Activated naive CD4-positive, alpha-beta T cell treated with anti-CD3 and anti-CD28 coated beads, Interleukin-2, amount 50 U/mL, for 72 hours (primary cell): Measurements from ENCODE around the gene TOGARAM2. TPM values are rescaled to one million over a fixed set of nuclear protein-coding genes. Genes with fewer than 3 reads are reported as not detected.
"Not testable (repeated sequence)": the region's sequence is repeated elsewhere in the genome, so short reads cannot be mapped to it uniquely, and the experiment has no call there.

Experiments used
- ATAC-seq, 2 donors: fragments of 150-1000 bp; cut with Tn5 transposase; 2 replicates each; pipeline ENCODE4 v1.10.0; 2021; ENCODE audit warnings: mild to moderate bottlenecking in 2 of 2, moderate library complexity in 2 of 2
- DNase-seq, 2 donors: peaks; one replicate each; pipeline ENCODE4 v3.0.0; 2021 to 2022; ENCODE audit warnings: low spot score in 2 of 2
- H3K27ac Mint-ChIP-seq, 2 donors: one replicate each; pipeline ENCODE4 v1.8.0; 2022; ENCODE audit warnings: mild to moderate bottlenecking in 2 of 2, mixed read lengths in 2 of 2
- H3K36me3 Mint-ChIP-seq, 2 donors: one replicate each; pipeline ENCODE4 v1.8.0; 2022; ENCODE audit warnings: mixed read lengths in 2 of 2
- H3K9me3 Mint-ChIP-seq, 2 donors: one replicate each; pipeline ENCODE4 v1.8.0; 2022; ENCODE audit warnings: mixed read lengths in 2 of 2
- total RNA-seq, 2 donors: library from RNA; stranded (reverse); gene quantifications; one replicate each; pipeline ENCODE4 v1.2.3, GENCODE V29; 2022

The TOGARAM2 gene
- total RNA-seq, 2 donors from 2014 or later, result 0.36 to 4.3 TPM

DNA sequence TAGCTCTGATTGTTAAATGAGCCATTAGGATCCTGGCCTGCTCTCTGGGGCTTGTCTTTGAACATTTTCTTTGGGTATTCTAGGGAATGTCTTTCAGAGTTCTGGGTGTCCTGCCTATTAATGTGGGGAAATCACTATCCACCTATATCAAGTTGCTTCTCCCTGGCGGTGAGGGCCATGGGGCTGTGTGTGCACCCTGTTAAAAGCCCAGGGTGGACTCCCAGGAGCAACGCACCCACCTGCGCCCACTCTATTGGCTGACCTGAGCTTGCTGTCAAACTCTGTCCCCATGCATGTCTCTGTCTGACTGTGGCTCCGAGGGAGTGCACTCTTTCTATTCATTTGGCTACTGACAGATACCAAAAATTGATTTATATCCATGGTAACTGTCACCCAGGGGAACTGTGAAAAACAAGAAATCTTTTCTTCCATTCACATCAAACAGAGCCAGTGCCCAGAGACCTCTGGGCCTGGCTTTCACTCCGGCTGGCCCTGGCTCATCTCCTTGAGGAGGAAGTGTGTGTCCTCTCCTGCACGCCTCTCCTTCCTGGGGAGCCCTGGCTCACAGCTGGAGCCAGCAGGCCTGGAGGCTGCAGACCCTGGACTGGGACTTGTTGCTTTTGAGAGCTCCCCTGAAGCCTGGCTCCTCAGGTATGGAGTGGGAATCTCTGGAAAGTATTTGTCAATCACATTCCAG, 10.5 kb upstream of the TOGARAM2 start:
- no peak for DNase-seq
- ATAC-seq, result no peak
- no peaks in the 10 kb centered on the region for H3K36me3 Mint-ChIP-seq
- no peak overlapping the region for H3K27ac Mint-ChIP-seq
- H3K9me3 Mint-ChIP-seq, result no peaks in the 10 kb centered on the region

DNA sequence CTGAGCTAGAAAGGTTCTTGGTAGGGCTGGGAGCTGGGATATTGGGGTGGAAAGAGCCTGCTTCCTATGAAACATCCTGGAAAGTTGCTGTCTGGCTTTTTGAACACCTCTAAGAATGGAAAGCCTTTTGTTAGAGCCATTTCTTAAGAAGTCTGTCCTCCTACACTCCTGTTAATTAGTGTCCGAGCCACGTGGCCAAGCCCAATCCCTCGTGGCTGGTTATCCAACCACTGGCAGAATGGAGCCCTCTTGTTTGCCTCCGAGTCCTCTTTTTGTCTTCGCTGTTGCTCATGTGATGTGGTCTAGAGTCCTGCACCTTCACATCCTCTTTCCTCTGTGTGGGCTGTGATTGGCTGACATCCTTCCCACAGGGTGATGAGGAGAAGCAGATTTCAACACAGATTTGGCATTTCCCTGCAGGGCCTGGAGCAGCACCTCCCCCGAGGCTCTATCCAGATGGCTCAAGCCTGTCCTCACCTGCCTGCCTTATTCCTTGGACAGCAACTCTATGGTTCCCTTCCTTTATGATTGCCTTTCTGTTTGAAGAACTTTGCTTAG, 8.2 kb upstream of the TOGARAM2 start:
- Mint-ChIP-seq H3K9me3 (no peaks in the 10 kb centered on the region), H3K36me3 (no peaks in the 10 kb centered on the region), H3K27ac (no peak overlapping the region)
- DNase-seq (no peak), ATAC-seq (peak in 1 of 2 donors; percentile 57)

DNA sequence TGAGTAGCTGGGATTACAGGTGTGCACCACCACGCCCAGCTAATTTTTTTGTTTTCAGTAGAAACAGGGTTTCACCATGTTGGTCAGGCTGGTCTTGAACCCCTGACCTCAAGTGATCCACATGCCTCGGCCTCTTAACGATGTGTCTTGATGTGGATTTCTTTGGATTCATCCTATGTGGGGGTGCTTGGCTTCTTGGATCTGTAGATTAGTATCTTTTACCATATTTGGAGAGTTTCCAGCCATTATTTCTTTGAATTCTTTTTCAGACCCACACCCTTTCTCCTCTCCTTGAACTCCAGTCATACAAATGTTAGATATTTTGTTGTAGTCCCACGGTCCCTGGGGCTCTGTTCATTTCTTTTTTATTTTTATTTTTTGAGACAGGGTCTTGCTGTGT, 6.8 kb upstream of the TOGARAM2 start:
- ATAC-seq, result no peak
- Mint-ChIP-seq H3K27ac (no peak overlapping the region), H3K36me3 (no peaks in the 10 kb centered on the region), H3K9me3 (no peaks in the 10 kb centered on the region)
- no peak for DNase-seq

DNA sequence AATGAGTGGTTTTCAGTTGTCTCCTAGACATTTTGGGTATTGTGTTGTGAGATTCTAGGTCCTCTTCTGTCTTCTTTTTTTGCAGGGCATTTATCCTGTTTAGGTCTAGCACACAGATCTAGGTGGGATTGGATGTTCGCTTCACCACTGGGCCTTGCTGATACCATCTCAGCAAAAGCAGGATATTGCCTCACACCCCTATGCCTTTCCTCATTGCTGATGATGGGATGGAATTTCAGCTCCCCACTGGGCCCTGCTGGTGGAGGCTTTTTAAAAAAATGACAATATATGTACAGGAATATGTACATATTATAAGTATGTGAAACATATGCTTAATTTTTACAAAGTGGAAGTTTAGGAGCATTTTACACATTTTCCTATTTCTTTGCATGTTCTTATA, 5.4 kb upstream of the TOGARAM2 start:
- ATAC-seq (no peak), DNase-seq (no peak)
- no peaks in the 10 kb centered on the region for H3K36me3 Mint-ChIP-seq
- H3K9me3 Mint-ChIP-seq, result no peaks in the 10 kb centered on the region
- no peak overlapping the region for H3K27ac Mint-ChIP-seq

DNA sequence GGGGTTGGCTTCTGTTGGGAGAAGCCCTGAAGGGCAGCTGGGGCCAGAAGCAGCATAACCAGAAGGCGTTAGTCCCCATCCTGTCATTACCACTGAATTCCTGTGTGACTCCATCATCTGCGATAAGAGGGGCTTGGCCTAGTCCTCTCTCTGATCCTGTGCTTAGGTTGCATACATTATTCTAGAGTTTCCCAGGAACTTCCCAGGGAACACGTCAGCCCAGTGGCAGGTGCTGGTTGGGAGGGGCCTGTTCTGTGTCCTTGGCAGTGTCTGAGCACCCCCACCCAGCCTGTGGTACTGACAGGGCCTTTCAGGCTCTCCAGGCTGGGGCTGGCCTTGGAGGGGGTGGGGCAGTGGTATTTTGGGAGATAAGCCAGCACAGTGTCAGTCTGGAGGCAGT, 4.5 kb upstream of the TOGARAM2 start:
- DNase-seq, result no peak
- no peaks in the 10 kb centered on the region for H3K36me3 Mint-ChIP-seq
- no peak overlapping the region for H3K27ac Mint-ChIP-seq
- no peak for ATAC-seq
- no peaks in the 10 kb centered on the region for H3K9me3 Mint-ChIP-seq

DNA sequence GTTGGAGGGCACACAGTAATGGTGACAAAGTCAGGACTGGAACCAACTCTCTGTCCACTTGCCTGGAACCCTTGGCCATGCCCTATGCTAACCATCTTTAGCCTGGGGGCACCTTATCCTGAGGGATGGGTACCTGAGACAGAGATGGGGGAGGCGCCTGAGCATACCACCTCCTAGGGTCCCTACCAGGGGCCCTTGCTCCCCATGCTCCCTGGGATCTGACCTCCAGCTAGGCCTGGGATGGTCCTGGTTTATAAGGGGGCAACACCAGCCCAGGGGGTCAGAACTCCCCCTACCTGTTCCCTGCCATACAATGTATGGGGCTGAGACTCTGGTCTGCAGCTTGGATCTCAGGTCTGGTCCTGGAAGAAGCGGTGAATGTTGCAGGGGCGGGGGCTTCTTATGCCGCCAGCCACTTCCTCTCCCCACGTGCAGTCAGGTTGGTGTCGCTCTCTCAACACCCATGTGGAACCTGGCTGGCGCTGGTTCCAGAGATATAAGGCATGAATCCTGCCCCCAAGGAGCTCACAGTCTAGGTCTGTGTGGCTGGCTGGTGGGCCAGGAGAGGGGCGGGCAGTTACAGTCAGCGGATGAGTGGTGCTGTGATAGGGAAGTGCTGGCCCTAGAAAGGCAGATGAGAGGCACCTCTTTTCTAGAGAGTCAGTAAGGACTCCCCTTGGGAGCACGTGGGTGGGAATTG, 3.8 kb upstream of the TOGARAM2 start:
- H3K9me3 Mint-ChIP-seq, result no peaks in the 10 kb centered on the region
- DNase-seq (no peak), ATAC-seq (no peak)
- H3K27ac Mint-ChIP-seq, result peak overlapping the region in 1 of 2 donors; percentile 47
- H3K36me3 Mint-ChIP-seq, result no peaks in the 10 kb centered on the region

DNA sequence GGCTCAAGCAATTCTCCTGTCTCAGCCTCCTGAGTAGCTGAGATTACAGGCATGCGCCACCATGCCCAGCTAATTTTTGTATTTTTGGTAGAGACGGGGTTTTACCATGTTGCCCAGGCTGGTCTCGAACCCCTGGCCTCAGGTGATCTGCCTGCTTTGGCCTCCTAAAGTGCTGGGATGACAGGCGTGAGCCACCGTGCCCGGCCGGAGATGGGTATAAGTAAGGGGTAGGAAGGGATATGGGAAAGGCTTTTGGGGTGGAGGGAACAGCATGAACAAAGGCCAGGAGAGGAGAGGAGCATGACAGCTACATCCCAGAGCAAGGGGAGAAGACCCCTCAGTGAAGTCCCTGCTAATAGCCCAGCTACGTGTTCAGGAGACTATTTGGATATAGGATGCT, 3.1 kb upstream of the TOGARAM2 start:
- peak overlapping the region; percentile 47 to 78 for H3K27ac Mint-ChIP-seq
- not testable (repeated sequence) for H3K36me3 Mint-ChIP-seq, ATAC-seq, DNase-seq, H3K9me3 Mint-ChIP-seq

DNA sequence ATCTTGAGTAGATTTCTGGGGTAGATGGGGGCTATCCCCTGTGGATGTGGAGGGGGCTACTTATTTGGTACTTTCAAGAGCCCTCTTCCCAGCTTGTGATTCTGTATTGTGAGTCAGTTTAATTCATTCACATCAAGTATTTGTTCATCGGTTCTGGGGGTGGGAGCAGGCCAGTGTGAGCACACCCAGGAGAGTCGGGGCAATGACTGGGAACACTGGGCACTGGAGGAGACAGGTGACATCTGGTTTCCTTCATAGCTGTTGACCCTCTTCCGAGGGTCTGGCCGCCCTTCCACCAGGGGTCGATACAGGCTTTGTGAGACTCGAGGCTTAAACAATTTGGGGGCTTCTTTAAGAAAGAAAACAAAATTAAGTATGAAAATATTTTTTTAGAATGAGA, 2.5 kb upstream of the TOGARAM2 start:
- H3K36me3 Mint-ChIP-seq, result no peaks in the 10 kb centered on the region
- H3K27ac Mint-ChIP-seq, result peak overlapping the region in 1 of 2 donors; percentile 47
- H3K9me3 Mint-ChIP-seq, result no peaks in the 10 kb centered on the region
- ATAC-seq (no peak), DNase-seq (no peak)

DNA sequence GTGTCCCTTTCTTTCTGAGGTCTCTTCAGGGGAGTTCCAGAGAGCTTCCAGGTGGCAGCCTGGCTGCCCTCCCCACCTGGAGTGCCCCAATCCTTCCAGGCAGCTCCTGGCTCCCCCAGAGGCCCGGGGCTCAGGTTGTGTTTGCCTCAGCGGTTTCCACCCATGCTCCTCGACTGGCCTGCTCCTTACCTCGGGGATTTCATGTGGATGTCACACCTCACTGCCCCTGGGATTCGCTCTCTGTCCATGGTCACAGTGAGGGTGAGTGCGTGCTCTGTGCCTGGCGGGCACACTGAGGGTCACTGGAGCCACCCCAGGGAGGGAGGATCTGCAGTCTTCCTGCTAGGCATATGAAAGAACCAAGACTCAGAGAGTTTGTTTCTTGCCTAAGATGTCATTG, 2.1 kb upstream of the TOGARAM2 start:
- Mint-ChIP-seq H3K9me3 (no peaks in the 10 kb centered on the region), H3K36me3 (no peaks in the 10 kb centered on the region), H3K27ac (no peak overlapping the region)
- no peak for ATAC-seq
- no peak for DNase-seq

DNA sequence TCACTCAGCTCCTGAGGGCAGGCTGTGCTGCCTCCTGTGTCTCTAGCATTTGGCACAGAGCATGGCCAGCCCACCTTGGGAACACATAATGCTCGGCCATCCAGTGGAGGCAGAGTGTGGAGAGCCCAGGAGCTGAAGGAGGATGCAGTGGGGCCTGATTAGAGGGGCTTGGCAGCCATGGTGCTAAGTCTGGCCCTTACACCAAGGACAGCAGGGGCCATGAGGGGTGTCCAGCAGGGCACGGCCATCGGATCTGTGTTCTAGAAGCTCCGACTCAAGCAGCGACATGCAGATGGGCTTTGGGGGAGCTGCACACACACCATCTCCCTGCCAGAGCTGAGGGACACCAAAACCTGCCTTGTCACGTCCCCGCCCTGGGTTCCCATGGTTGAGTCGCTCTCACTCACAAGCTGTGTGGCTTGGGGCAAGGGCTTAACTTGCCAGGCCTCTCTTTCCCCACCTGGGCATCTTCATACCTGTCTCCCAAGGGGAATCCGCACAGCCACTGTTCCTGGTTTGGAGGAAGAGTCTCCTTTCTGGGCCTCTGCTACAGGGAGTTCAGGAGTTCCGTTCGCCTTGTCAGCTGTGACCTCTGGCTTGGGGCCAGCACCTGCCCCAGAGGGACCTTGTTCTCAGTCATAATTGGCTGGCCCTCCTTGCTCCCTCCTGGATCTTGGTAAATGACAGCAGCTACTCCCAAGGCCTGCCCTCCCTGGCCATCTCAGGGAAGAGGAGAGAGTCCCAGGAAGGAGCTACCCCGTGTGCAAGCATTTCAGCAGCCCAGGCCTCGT, 1.3 kb upstream of the TOGARAM2 start:
- ATAC-seq, result no peak
- H3K27ac Mint-ChIP-seq, result no peak overlapping the region
- no peaks in the 10 kb centered on the region for H3K36me3 Mint-ChIP-seq
- DNase-seq, result no peak
- H3K9me3 Mint-ChIP-seq, result no peaks in the 10 kb centered on the region

DNA sequence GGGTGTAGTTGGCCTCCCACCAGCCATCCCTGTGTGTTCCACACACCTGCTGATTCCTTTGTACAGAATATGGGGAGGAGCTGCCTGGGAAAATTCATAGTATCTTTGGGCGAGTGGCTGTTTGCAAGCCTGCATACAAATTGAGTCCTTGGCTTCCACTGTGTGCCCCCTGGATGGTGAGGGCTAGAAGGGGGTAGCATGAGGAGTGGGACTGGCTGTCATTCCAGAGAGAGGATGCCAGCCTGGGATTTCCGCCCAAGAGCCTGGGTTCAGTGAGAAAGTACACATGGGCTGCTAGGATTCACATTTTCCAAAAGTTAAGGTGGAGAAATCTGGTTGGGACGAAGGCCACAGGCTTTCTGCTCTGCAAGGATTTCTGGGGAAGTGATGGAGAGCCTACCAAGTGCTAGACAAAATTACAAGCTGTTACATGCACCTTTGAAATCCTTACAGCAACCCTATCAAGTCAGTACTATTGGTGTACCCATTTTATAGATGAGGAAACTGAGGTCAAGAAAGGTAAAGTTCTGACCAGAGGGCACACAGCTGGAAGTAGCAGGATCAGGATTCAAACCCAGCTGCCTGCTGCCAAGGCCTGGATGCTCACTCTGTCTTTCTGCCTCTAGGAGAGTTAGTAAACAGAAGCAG, 606 bp upstream of the TOGARAM2 start:
- Mint-ChIP-seq H3K27ac (no peak overlapping the region), H3K36me3 (no peaks in the 10 kb centered on the region), H3K9me3 (no peaks in the 10 kb centered on the region)
- ATAC-seq (no peak), DNase-seq (no peak)

DNA sequence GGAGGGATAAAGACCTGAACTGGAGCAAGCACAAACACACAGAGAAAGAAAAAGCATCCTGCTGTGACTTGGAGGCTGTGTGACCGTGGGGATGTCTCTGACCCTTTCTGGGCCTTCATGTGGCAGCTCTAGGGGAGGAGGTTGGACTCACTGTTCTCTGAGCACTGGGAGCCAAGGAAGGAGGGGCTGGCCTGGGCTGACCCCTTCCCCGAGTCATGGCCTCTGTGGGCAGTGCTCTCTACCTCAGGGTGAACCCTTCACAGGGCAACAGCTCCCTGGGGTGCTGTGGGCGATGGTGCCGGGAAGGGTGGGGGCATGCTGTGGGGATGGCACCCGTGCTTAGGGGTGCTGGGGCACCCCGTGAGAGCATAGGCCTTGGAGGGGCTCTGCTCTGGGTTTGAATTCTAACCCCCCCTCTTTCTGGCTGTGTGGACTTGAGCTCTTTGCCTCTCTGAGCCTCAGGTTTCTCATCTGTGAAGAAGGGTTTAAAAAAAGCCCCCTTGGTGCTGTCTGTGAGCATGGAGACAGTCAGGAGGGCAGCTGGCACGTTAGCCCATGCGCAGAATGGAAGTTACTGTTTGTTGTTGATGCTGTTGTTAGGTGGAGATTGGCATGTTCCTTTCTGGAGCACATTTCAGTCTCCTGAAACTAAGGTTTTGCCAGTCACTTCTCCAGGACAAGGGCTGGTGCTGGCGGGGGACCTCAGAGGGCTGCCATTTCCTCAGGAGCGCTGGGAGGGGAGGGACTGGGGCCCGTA, 700 bp downstream of the TOGARAM2 start:
- Mint-ChIP-seq H3K36me3 (no peaks in the 10 kb centered on the region), H3K9me3 (no peaks in the 10 kb centered on the region), H3K27ac (no peak overlapping the region)
- ATAC-seq (no peak), DNase-seq (no peak)

DNA sequence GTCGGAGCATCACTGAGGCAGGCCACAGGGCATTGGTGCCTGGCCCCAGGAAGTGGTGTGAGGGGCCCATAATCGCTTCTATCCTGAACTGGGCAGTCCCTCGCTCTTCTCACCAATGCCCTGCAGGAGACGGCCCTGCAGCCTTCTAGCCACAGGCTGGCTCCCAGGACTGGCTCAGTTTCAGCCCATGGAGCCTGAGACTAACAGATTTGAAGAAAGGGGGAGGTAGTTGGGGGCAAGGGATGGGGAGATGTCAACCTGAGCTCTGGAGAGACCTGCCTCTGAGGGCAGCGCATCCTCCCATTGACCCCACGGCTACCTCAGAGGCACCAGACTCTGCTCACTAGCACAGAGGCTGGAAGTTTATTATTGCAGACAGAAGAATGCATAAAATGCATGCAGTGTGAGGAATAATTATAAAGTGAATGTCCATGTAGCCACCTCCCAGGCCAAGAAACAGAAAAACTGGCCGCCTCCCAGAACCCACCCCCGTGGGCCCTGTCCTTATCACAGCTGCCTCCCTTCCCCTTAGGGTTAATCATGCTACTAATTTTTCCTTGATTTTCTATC, 1.4 kb downstream of the TOGARAM2 start:
- H3K9me3 Mint-ChIP-seq, result no peaks in the 10 kb centered on the region
- ATAC-seq (no peak), DNase-seq (no peak)
- no peaks in the 10 kb centered on the region for H3K36me3 Mint-ChIP-seq
- H3K27ac Mint-ChIP-seq, result no peak overlapping the region

DNA sequence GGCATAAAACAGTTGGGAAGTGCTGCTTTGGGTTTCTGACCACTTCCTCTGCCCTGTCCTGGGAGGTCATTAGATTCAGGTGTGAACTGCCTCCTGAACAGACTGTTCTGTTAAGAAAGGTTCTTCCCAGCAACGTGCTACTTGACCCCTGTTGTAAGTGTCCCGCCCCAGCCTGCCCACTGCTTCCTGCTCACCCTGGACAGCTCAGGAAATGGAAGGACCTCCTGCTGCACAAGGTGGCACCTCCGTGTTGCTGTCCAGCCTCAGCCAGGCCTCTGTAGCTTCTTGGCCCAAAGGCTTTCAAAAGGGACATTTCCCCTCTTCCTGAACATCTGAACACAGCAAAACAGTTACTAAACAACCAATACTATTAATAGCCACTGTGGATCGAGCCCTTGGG, 5.3 kb downstream of the TOGARAM2 start:
- Mint-ChIP-seq H3K9me3 (no peaks in the 10 kb centered on the region), H3K27ac (peak overlapping the region in 1 of 2 donors; percentile 63), H3K36me3 (no peaks in the 10 kb centered on the region)
- ATAC-seq (no peak), DNase-seq (no peak)

DNA sequence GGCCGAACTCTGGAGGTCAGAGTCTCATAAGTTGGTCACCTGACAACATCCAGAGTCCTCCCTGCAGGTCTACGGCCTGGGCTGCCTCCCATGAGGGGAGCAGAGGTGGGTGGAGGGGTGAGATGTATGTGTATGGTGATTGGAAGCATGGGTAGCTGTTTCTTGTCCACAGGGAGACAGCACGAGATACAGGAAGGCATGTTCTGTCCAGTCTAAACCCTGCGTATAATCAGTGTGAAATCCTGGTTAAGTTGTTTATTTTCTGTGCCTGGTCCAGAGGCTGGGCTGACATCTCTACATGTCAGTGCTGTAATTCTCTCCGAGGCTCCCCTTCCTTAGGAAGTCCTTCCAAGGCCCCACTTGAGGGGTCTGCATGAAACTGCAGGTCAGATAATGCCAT, 8.9 kb downstream of the TOGARAM2 start:
- DNase-seq (no peak), ATAC-seq (no peak)
- H3K9me3 Mint-ChIP-seq, result no peaks in the 10 kb centered on the region
- H3K27ac Mint-ChIP-seq, result no peak overlapping the region
- no peaks in the 10 kb centered on the region for H3K36me3 Mint-ChIP-seq

DNA sequence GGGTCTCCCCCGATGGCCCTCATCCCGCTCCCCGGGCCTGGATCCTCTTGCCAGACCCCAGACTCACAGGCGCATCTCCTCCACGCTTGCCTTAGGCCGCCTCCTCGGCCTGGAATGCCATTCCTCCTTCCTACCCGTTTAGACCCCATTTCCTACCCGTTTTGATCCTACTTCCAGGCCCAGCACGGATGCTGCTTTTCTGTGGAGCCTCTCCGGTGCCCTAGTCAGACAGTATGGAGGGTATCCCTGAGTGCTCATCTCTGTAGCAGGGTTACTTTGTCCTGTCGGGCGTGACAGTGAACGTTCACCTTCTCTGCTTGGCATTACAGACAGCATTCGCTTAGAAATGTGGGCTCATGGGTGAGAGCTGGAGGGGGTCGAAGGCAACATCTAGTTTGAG, 9.3 kb downstream of the TOGARAM2 start:
- ATAC-seq (no peak), DNase-seq (no peak)
- Mint-ChIP-seq H3K27ac (peak overlapping the region in 1 of 2 donors; percentile 75), H3K9me3 (no peaks in the 10 kb centered on the region), H3K36me3 (no peaks in the 10 kb centered on the region)
